ENCODE data around the gene CCDC88C.

The CCDC88C gene

GRCh38 chr14:91258011-91258618, 159.5 kb downstream of the CCDC88C start:
- TF ChIP-seq CTCF (conservative IDR thresholded peaks at IDR 0.05; ENCODE audit: low read depth, low read length): no peak
- H3K4me3 ChIP-seq (ENCODE audit: low read length): no peak overlapping the region
- no peak for DNase-seq (ENCODE audit: low read depth)

- no peak for TF ChIP-seq CTCF (conservative IDR thresholded peaks at IDR 0.05; ENCODE audit: low read depth, low read length)
- H3K4me3 ChIP-seq (ENCODE audit: low read length): no peak overlapping the region
- DNase-seq (ENCODE audit: low read depth): no peak
Observed at GRCh38 chr14:91257328-91258010, 160.2 kb downstream of the CCDC88C start.

GRCh38 chr14:91256661-91257060, 161.0 kb downstream of the CCDC88C start:
- no peak for TF ChIP-seq CTCF (conservative IDR thresholded peaks at IDR 0.05; ENCODE audit: low read depth, low read length)
- no peak overlapping the region for H3K4me3 ChIP-seq (ENCODE audit: low read length)
- DNase-seq (ENCODE audit: low read depth): peak; percentile 30

GRCh38 chr14:91255026-91255695, 162.5 kb downstream of the CCDC88C start:
- TF ChIP-seq CTCF (conservative IDR thresholded peaks at IDR 0.05; ENCODE audit: low read depth, low read length): no peak
- no peak for DNase-seq (ENCODE audit: low read depth)
- H3K4me3 ChIP-seq (ENCODE audit: low read length): no peak overlapping the region

- no peak for DNase-seq (ENCODE audit: low read depth)
- no peak overlapping the region for H3K4me3 ChIP-seq (ENCODE audit: low read length)
- TF ChIP-seq CTCF (conservative IDR thresholded peaks at IDR 0.05; ENCODE audit: low read depth, low read length): no peak
Observed at GRCh38 chr14:91254461-91254860, 163.2 kb downstream of the CCDC88C start.

GRCh38 chr14:91253795-91254323, 163.8 kb downstream of the CCDC88C start:
- DNase-seq (ENCODE audit: low read depth): no peak
- TF ChIP-seq CTCF (conservative IDR thresholded peaks at IDR 0.05; ENCODE audit: low read depth, low read length): no peak
- peak overlapping the region; percentile 51 for H3K4me3 ChIP-seq (ENCODE audit: low read length)
